Nephron (organoid): ENCODE measurements around the gene CSF2RB.

ENCODE experiments used
- H3K27ac Mint-ChIP-seq, 3 experiments: 2 replicates each; pipeline ENCODE4 v1.8.0; 2020; ENCODE audit warnings: mixed read lengths in 3 of 3, mild to moderate bottlenecking in 2 of 3, moderate library complexity in 1 of 3
- H3K27me3 Mint-ChIP-seq: 2 replicates; pipeline ENCODE4 v1.8.0; 2021; ENCODE audit warnings: low read depth, mild to moderate bottlenecking, moderate library complexity, mixed read lengths
- H3K36me3 Mint-ChIP-seq: 2 replicates; pipeline ENCODE4 v1.8.0; 2020; ENCODE audit warnings: low read depth, mixed read lengths
- H3K4me1 Mint-ChIP-seq: 2 replicates; pipeline ENCODE4 v1.8.0; 2020; ENCODE audit warnings: mixed read lengths
- H3K4me3 Mint-ChIP-seq, 3 experiments: 2 replicates each; pipeline ENCODE4 v1.8.0; 2020; ENCODE audit warnings: mild to moderate bottlenecking in 3 of 3, mixed read lengths in 3 of 3, moderate library complexity in 2 of 3
- H3K9me3 Mint-ChIP-seq: 2 replicates; pipeline ENCODE4 v1.8.0; 2020; ENCODE audit warnings: mixed read lengths
- CTCF ChIP-seq, 3 experiments: fragments of 200-600 bp; sonication (generic); IDR thresholded peaks; one replicate each; pipeline ENCODE4 v1.5.0; 2021; ENCODE audit warnings: antibody characterized with exemption in 3 of 3; ENCODE audit not compliant: unreplicated experiment in 3 of 3

The CSF2RB gene

GRCh38 chr22:36961626-36962025, 48.2 kb downstream of the CSF2RB start:
- peaks cover 23% of the 10 kb centered on the region for H3K27me3 Mint-ChIP-seq
- H3K4me1 Mint-ChIP-seq = no peaks in the 10 kb centered on the region
- H3K9me3 Mint-ChIP-seq = peaks cover 5% of the 10 kb centered on the region
- no peak for TF ChIP-seq CTCF (IDR thresholded peaks at IDR 0.05; ENCODE audit: unreplicated experiment in 3 of 3)
- no peak overlapping the region for H3K4me3 Mint-ChIP-seq
- H3K27ac Mint-ChIP-seq = no peak overlapping the region
- no peaks in the 10 kb centered on the region for H3K36me3 Mint-ChIP-seq

- Mint-ChIP-seq H3K4me3 (no peak overlapping the region), H3K4me1 (no peaks in the 10 kb centered on the region), H3K27me3 (peaks cover 19% of the 10 kb centered on the region), H3K9me3 (no peaks in the 10 kb centered on the region), H3K27ac (no peak overlapping the region), H3K36me3 (no peaks in the 10 kb centered on the region)
- TF ChIP-seq CTCF (IDR thresholded peaks at IDR 0.05; ENCODE audit: unreplicated experiment in 3 of 3) = no peak
Measured at GRCh38 chr22:36963302-36963701, 49.9 kb downstream of the CSF2RB start.

GRCh38 chr22:36964106-36964505, 50.7 kb downstream of the CSF2RB start:
- no peak overlapping the region for H3K27ac Mint-ChIP-seq
- no peaks in the 10 kb centered on the region for H3K9me3 Mint-ChIP-seq
- H3K4me3 Mint-ChIP-seq = no peak overlapping the region
- no peaks in the 10 kb centered on the region for H3K4me1 Mint-ChIP-seq
- H3K27me3 Mint-ChIP-seq = peaks cover 18% of the 10 kb centered on the region
- TF ChIP-seq CTCF (IDR thresholded peaks at IDR 0.05; ENCODE audit: unreplicated experiment in 3 of 3) = no peak
- H3K36me3 Mint-ChIP-seq = no peaks in the 10 kb centered on the region

- no peaks in the 10 kb centered on the region for H3K36me3 Mint-ChIP-seq
- no peaks in the 10 kb centered on the region for H3K9me3 Mint-ChIP-seq
- TF ChIP-seq CTCF (IDR thresholded peaks at IDR 0.05; ENCODE audit: unreplicated experiment in 3 of 3) = no peak
- H3K4me3 Mint-ChIP-seq = no peak overlapping the region
- H3K27me3 Mint-ChIP-seq = peaks cover 15% of the 10 kb centered on the region
- H3K4me1 Mint-ChIP-seq = no peaks in the 10 kb centered on the region
- H3K27ac Mint-ChIP-seq = no peak overlapping the region
Measured at GRCh38 chr22:36965696-36966095, 52.3 kb downstream of the CSF2RB start.

GRCh38 chr22:36966851-36967540, 53.6 kb downstream of the CSF2RB start:
- H3K4me3 Mint-ChIP-seq = no peak overlapping the region
- H3K36me3 Mint-ChIP-seq = no peaks in the 10 kb centered on the region
- H3K27ac Mint-ChIP-seq = no peak overlapping the region
- no peak for TF ChIP-seq CTCF (IDR thresholded peaks at IDR 0.05; ENCODE audit: unreplicated experiment in 3 of 3)
- no peaks in the 10 kb centered on the region for H3K4me1 Mint-ChIP-seq
- H3K9me3 Mint-ChIP-seq = no peaks in the 10 kb centered on the region
- H3K27me3 Mint-ChIP-seq = peaks cover 6% of the 10 kb centered on the region

GRCh38 chr22:36968249-36968964, 55.0 kb downstream of the CSF2RB start:
- peaks cover 8% of the 10 kb centered on the region for H3K27me3 Mint-ChIP-seq
- H3K27ac Mint-ChIP-seq = no peak overlapping the region
- no peak for TF ChIP-seq CTCF (IDR thresholded peaks at IDR 0.05; ENCODE audit: unreplicated experiment in 3 of 3)
- H3K9me3 Mint-ChIP-seq = no peaks in the 10 kb centered on the region
- H3K4me3 Mint-ChIP-seq = no peak overlapping the region
- no peaks in the 10 kb centered on the region for H3K4me1 Mint-ChIP-seq
- no peaks in the 10 kb centered on the region for H3K36me3 Mint-ChIP-seq
